ENCODE data around the gene TRAPPC2L. TPM values are rescaled to one million over a fixed set of nuclear protein-coding genes. Genes with fewer than 3 reads are reported as not detected.

Gene TRAPPC2L
- total and polyA plus RNA-seq, 2 donors from 2014 or later = 48.3 to 155 TPM

- intact Hi-C loops (cut with DNase I) = no loop called here
Measured at GRCh38 chr16:88810166-88810911, 46.6 kb upstream of the TRAPPC2L start.

GRCh38 chr16:88810912-88811768 is 45.8 kb upstream of the TRAPPC2L start:
- Histone ChIP-seq H3K27ac (ENCODE audit: low read depth in 2 of 2, low read length in 2 of 2) (peak overlapping the region; percentile 82 to 83), H3K4me3 (ENCODE audit: low read length in 3 of 3) (peak overlapping the region; percentile 34 to 66 (median 50)), H3K9ac (ENCODE audit: low read length in 3 of 3) (peak overlapping the region in 2 of 3 donors; percentile 13 to 70), H3K9me3 (ENCODE audit: control insufficient read depth in 2 of 3, insufficient read depth in 1 of 3, low read length in 3 of 3) (no peaks in the 10 kb centered on the region), H3K36me3 (ENCODE audit: control insufficient read depth in 2 of 3, insufficient read depth in 3 of 3, low read length in 3 of 3) (no peaks in the 10 kb centered on the region), H3K27me3 (ENCODE audit: control insufficient read depth, insufficient read depth, low read length) (no peaks in the 10 kb centered on the region), H3K4me1 (ENCODE audit: control insufficient read depth in 2 of 3, insufficient read depth in 2 of 3, low read depth in 1 of 3, low read length in 3 of 3) (peaks cover 0 to 14% (median 6%) of the 10 kb centered on the region in 3 donors)
- intact Hi-C loops (cut with DNase I) = no loop called here
- TF ChIP-seq, protein P1, sequence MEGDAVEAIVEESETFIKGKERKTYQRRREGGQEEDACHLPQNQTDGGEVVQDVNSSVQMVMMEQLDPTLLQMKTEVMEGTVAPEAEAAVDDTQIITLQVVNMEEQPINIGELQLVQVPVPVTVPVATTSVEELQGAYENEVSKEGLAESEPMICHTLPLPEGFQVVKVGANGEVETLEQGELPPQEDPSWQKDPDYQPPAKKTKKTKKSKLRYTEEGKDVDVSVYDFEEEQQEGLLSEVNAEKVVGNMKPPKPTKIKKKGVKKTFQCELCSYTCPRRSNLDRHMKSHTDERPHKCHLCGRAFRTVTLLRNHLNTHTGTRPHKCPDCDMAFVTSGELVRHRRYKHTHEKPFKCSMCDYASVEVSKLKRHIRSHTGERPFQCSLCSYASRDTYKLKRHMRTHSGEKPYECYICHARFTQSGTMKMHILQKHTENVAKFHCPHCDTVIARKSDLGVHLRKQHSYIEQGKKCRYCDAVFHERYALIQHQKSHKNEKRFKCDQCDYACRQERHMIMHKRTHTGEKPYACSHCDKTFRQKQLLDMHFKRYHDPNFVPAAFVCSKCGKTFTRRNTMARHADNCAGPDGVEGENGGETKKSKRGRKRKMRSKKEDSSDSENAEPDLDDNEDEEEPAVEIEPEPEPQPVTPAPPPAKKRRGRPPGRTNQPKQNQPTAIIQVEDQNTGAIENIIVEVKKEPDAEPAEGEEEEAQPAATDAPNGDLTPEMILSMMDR (IDR thresholded peaks at IDR 0.05; ENCODE audit: borderline replicate concordance, extremely low read depth, insufficient read depth) = no peak
- peak; percentile 78 to 95 (median 90) for DNase-seq
- FAIRE-seq = no peak

More at GRCh38 chr16:88810166-88810911, 46.6 kb upstream of the TRAPPC2L start:
- H3K27ac ChIP-seq (ENCODE audit: low read depth in 2 of 2, low read length in 2 of 2) = no peak overlapping the region
- peak overlapping the region in 2 of 3 donors; percentile 34 to 66 for H3K4me3 ChIP-seq (ENCODE audit: low read length in 3 of 3)
- peak overlapping the region in 2 of 3 donors; percentile 13 to 70 for H3K9ac ChIP-seq (ENCODE audit: low read length in 3 of 3)
- FAIRE-seq = no peak
- no peaks in the 10 kb centered on the region for H3K9me3 ChIP-seq (ENCODE audit: control insufficient read depth in 2 of 3, insufficient read depth in 1 of 3, low read length in 3 of 3)
- H3K36me3 ChIP-seq (ENCODE audit: control insufficient read depth in 2 of 3, insufficient read depth in 3 of 3, low read length in 3 of 3) = no peaks in the 10 kb centered on the region
- peak in 1 of 5 donors; percentile 66 for DNase-seq
- H3K4me1 ChIP-seq (ENCODE audit: control insufficient read depth in 2 of 3, insufficient read depth in 2 of 3, low read depth in 1 of 3, low read length in 3 of 3) = peaks cover 0 to 13% (median 6%) of the 10 kb centered on the region in 3 donors
- H3K27me3 ChIP-seq (ENCODE audit: control insufficient read depth, insufficient read depth, low read length) = no peaks in the 10 kb centered on the region
- TF ChIP-seq, protein P1 (IDR thresholded peaks at IDR 0.05; ENCODE audit: borderline replicate concordance, extremely low read depth, insufficient read depth) = no peak

DNA sequence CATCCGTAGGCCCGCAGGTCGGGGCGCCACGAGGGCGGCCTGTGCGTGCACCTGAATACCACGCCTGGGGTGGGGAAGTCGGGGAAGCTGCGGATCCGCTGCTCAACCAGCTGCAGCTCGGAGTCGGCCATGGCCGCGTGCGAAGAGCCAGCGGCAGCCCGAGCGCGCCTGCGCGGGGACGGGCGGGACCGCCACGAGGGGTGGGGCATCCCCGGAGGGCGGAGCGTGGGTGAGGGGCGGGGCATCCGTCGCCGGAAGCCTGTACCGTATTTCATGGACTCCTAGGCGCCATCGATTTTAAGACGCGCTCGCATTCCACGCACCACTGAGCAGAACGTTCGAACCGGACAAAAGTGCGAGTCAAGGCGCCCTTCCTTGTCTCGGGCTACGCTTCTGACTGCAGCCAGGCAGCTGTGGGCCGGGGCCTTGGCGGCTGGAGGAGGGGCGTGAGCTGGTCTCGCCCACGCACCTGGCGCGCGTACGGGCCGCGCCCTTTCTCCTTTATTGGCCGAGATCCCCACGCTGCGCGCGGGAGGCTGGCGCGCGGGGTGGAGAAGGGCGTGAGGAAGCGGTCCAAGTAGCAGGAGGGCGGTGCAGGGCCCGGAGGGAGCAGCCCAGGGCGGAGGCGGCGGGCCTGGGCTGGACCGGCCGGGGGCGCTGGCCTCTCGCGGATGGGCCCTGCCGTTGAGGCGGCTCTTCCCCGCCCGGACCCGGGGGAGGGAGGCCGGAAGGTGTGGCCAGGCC is 45.0 kb upstream of the TRAPPC2L start, which contains the start of gene APRT:
APRT (minus strand) TSS at position 160 of the 744 bp plus-strand sequence; CDS start at position 131, 29 bp downstream.
- H3K9ac ChIP-seq (ENCODE audit: low read length in 3 of 3) = peak within 1 kb of the TSS in 2 of 3 donors; percentile 13 to 70
- H3K27ac ChIP-seq (ENCODE audit: low read depth in 2 of 2, low read length in 2 of 2) = peak within 1 kb of the TSS; percentile 82 to 83
- H3K9me3 ChIP-seq (ENCODE audit: control insufficient read depth in 2 of 3, insufficient read depth in 1 of 3, low read length in 3 of 3) = no peaks in the 10 kb centered on the region
- peak within 1 kb of the TSS; percentile 50 to 66 (median 65) for H3K4me3 ChIP-seq (ENCODE audit: low read length in 3 of 3)
- H3K27me3 ChIP-seq (ENCODE audit: control insufficient read depth, insufficient read depth, low read length) = no peaks in the 10 kb centered on the region
- DNase-seq (peak; percentile 95 to 98 (median 96)), FAIRE-seq (no peak)
- H3K36me3 ChIP-seq (ENCODE audit: control insufficient read depth in 2 of 3, insufficient read depth in 3 of 3, low read length in 3 of 3) = no peaks in the 10 kb centered on the region
- intact Hi-C loops (cut with DNase I) = no loop called here
- peaks cover 0 to 15% (median 6%) of the 10 kb centered on the region in 3 donors for H3K4me1 ChIP-seq (ENCODE audit: control insufficient read depth in 2 of 3, insufficient read depth in 2 of 3, low read depth in 1 of 3, low read length in 3 of 3)
- TF ChIP-seq, protein P1 (IDR thresholded peaks at IDR 0.05; ENCODE audit: borderline replicate concordance, extremely low read depth, insufficient read depth) = peak; percentile 4
